Measurements from ENCODE around the gene PSMB7. TPM values are rescaled to one million over a fixed set of nuclear protein-coding genes. Genes with fewer than 3 reads are reported as not detected.

The PSMB7 gene
- polyA plus RNA-seq, 3 donors from 2014 or later = 167 to 256 (median 186) TPM

GRCh38 chr9:124359855-124360678, 55.2 kb downstream of the PSMB7 start:
- Mint-ChIP-seq H3K9me3 (no peaks in the 10 kb centered on the region), H3K27me3 (ENCODE audit: low read depth in 3 of 3) (peaks cover 0 to 4% (median 1%) of the 10 kb centered on the region in 3 donors), H3K27ac (peak overlapping the region in 3 of 6 donors; percentile 60 to 67 (median 61)), H3K36me3 (peaks cover 0 to 7% (median 0%) of the 10 kb centered on the region in 3 donors), H3K4me1 (peaks cover 43 to 80% of the 10 kb centered on the region in 2 donors), H3K4me3 (no peak overlapping the region)
- DNase-seq = no peak

GRCh38 chr9:124359426-124359825, 55.8 kb downstream of the PSMB7 start:
- DNase-seq = no peak
- H3K4me1 Mint-ChIP-seq = peaks cover 43 to 73% of the 10 kb centered on the region in 2 donors

GRCh38 chr9:124358631-124359030, 56.6 kb downstream of the PSMB7 start:
- H3K4me1 Mint-ChIP-seq = peaks cover 41 to 65% of the 10 kb centered on the region in 2 donors
- H3K4me3 Mint-ChIP-seq = no peak overlapping the region
- no peak overlapping the region for H3K27ac Mint-ChIP-seq
- DNase-seq = no peak
- H3K36me3 Mint-ChIP-seq = peaks cover 0 to 5% (median 4%) of the 10 kb centered on the region in 3 donors
- H3K9me3 Mint-ChIP-seq = no peaks in the 10 kb centered on the region
- peaks cover 0 to 2% (median 1%) of the 10 kb centered on the region in 3 donors for H3K27me3 Mint-ChIP-seq (ENCODE audit: low read depth in 3 of 3)

More at GRCh38 chr9:124359426-124359825, 55.8 kb downstream of the PSMB7 start:
- Mint-ChIP-seq H3K9me3 (no peaks in the 10 kb centered on the region), H3K27ac (peak overlapping the region in 2 of 6 donors; percentile 2 to 61), H3K4me3 (no peak overlapping the region), H3K27me3 (ENCODE audit: low read depth in 3 of 3) (peaks cover 0 to 2% (median 1%) of the 10 kb centered on the region in 3 donors), H3K36me3 (peaks cover 0 to 5% (median 0%) of the 10 kb centered on the region in 3 donors)

- Mint-ChIP-seq H3K9me3 (no peaks in the 10 kb centered on the region), H3K4me3 (no peak overlapping the region), H3K4me1 (peaks cover 41 to 58% of the 10 kb centered on the region in 2 donors), H3K36me3 (peaks cover 3 to 13% (median 5%) of the 10 kb centered on the region in 3 donors), H3K27me3 (ENCODE audit: low read depth in 3 of 3) (peaks cover 0 to 2% (median 1%) of the 10 kb centered on the region in 3 donors), H3K27ac (peak overlapping the region in 4 of 6 donors; percentile 26 to 67 (median 56))
- no peak for DNase-seq
Observed at GRCh38 chr9:124357721-124358361, 57.4 kb downstream of the PSMB7 start.

- peaks cover 39 to 55% of the 10 kb centered on the region in 2 donors for H3K4me1 Mint-ChIP-seq
- no peak for DNase-seq
- H3K36me3 Mint-ChIP-seq = peaks cover 3 to 17% (median 5%) of the 10 kb centered on the region in 3 donors
- no peaks in the 10 kb centered on the region for H3K9me3 Mint-ChIP-seq
- H3K27me3 Mint-ChIP-seq (ENCODE audit: low read depth in 3 of 3) = peaks cover 0 to 2% (median 1%) of the 10 kb centered on the region in 3 donors
- peak overlapping the region in 5 of 6 donors; percentile 9 to 67 (median 37) for H3K27ac Mint-ChIP-seq
- no peak overlapping the region for H3K4me3 Mint-ChIP-seq
Observed at GRCh38 chr9:124356745-124357390, 58.4 kb downstream of the PSMB7 start.

- Mint-ChIP-seq H3K27ac (peak overlapping the region; percentile 9 to 71 (median 38)), H3K9me3 (no peaks in the 10 kb centered on the region), H3K4me3 (no peak overlapping the region), H3K36me3 (peaks cover 7 to 24% (median 12%) of the 10 kb centered on the region in 3 donors), H3K4me1 (peaks cover 35 to 48% of the 10 kb centered on the region in 2 donors), H3K27me3 (ENCODE audit: low read depth in 3 of 3) (peaks cover 0 to 2% (median 1%) of the 10 kb centered on the region in 3 donors)
- no peak for DNase-seq
Observed at GRCh38 chr9:124355941-124356744, 59.1 kb downstream of the PSMB7 start.

GRCh38 chr9:124355039-124355940, 60.0 kb downstream of the PSMB7 start:
- H3K4me3 Mint-ChIP-seq = no peak overlapping the region
- DNase-seq = no peak
- H3K4me1 Mint-ChIP-seq = peaks cover 27 to 39% of the 10 kb centered on the region in 2 donors
- H3K27me3 Mint-ChIP-seq (ENCODE audit: low read depth in 3 of 3) = peaks cover 0 to 2% (median 1%) of the 10 kb centered on the region in 3 donors
- H3K36me3 Mint-ChIP-seq = peaks cover 7 to 28% (median 13%) of the 10 kb centered on the region in 3 donors
- H3K27ac Mint-ChIP-seq = peak overlapping the region in 2 of 6 donors; percentile 17 to 56
- H3K9me3 Mint-ChIP-seq = no peaks in the 10 kb centered on the region

- Mint-ChIP-seq H3K4me1 (peaks cover 27 to 31% of the 10 kb centered on the region in 2 donors), H3K27ac (peak overlapping the region in 4 of 6 donors; percentile 34 to 57 (median 46)), H3K9me3 (no peaks in the 10 kb centered on the region), H3K4me3 (no peak overlapping the region), H3K36me3 (peaks cover 7 to 28% (median 13%) of the 10 kb centered on the region in 3 donors), H3K27me3 (ENCODE audit: low read depth in 3 of 3) (peaks cover 0 to 2% (median 1%) of the 10 kb centered on the region in 3 donors)
- no peak for DNase-seq
Observed at GRCh38 chr9:124354346-124355038, 60.8 kb downstream of the PSMB7 start.

- peaks cover 0 to 2% (median 1%) of the 10 kb centered on the region in 3 donors for H3K27me3 Mint-ChIP-seq (ENCODE audit: low read depth in 3 of 3)
- no peak overlapping the region for H3K4me3 Mint-ChIP-seq
- H3K9me3 Mint-ChIP-seq = no peaks in the 10 kb centered on the region
- H3K36me3 Mint-ChIP-seq = peaks cover 7 to 28% (median 13%) of the 10 kb centered on the region in 3 donors
- H3K27ac Mint-ChIP-seq = peak overlapping the region in 3 of 6 donors; percentile 23 to 57 (median 34)
- DNase-seq = no peak
- H3K4me1 Mint-ChIP-seq = peaks cover 23 to 25% of the 10 kb centered on the region in 2 donors
Observed at GRCh38 chr9:124353811-124354274, 61.4 kb downstream of the PSMB7 start.

GRCh38 chr9:124353166-124353768, 62.0 kb downstream of the PSMB7 start:
- Mint-ChIP-seq H3K4me1 (peaks cover 17 to 19% of the 10 kb centered on the region in 2 donors), H3K36me3 (peaks cover 11 to 33% (median 13%) of the 10 kb centered on the region in 3 donors), H3K27ac (peak overlapping the region in 3 of 6 donors; percentile 1 to 49 (median 47)), H3K4me3 (no peak overlapping the region), H3K27me3 (ENCODE audit: low read depth in 3 of 3) (peaks cover 0 to 3% (median 2%) of the 10 kb centered on the region in 3 donors), H3K9me3 (no peaks in the 10 kb centered on the region)
- DNase-seq = no peak

GRCh38 chr9:124352616-124353015, 62.6 kb downstream of the PSMB7 start:
- Mint-ChIP-seq H3K4me3 (no peak overlapping the region), H3K27me3 (ENCODE audit: low read depth in 3 of 3) (peaks cover 0 to 3% (median 2%) of the 10 kb centered on the region in 3 donors), H3K4me1 (peaks cover 11 to 12% of the 10 kb centered on the region in 2 donors), H3K36me3 (peaks cover 11 to 35% (median 13%) of the 10 kb centered on the region in 3 donors), H3K9me3 (no peaks in the 10 kb centered on the region), H3K27ac (peak overlapping the region in 4 of 6 donors; percentile 33 to 49 (median 42))
- DNase-seq = no peak
